ENCODE results near the gene ACVR1. TPM values are rescaled to one million over a fixed set of nuclear protein-coding genes. Genes with fewer than 3 reads are reported as not detected.

ACVR1 gene
- polyA plus RNA-seq, 1 of the 3 experiments (the other 2 are of a cell fraction) = 22.4 TPM

- no peak for TF ChIP-seq USF2 (IDR thresholded peaks at IDR 0.05; ENCODE audit: borderline replicate concordance, low read depth, low read length)
Observed at GRCh38 chr2:157857881-157858280, 18.2 kb downstream of the ACVR1 start (continued).

GRCh38 chr2:157856187-157856515 is 20.0 kb downstream of the ACVR1 start:
- no peaks in the 10 kb centered on the region for H3K27me3 ChIP-seq (ENCODE audit: insufficient read depth)
- CTCF ChIA-PET = interaction anchor here (0.8 to 1.1 kb wide), 2 partner anchors 16 to 18 kb away, joined by 3 read pairs; no protein-coding TSS in a partner anchor
- H4K20me1 ChIP-seq (ENCODE audit: insufficient read depth) = no peaks in the 10 kb centered on the region; the same call in 1 of the 2 replicates
- H3K36me3 ChIP-seq (replicated peaks in 1 of 2; ENCODE audit: control insufficient read depth in 1 of 2, insufficient read depth in 2 of 2, low read length in 1 of 2) = no peaks in the 10 kb centered on the region
- H3K4me3 ChIP-seq (ENCODE audit: low read depth in 2 of 2, low read length in 1 of 2) = no peak overlapping the region
- DNase-seq = no peak
- H3K4me1 ChIP-seq (ENCODE audit: control insufficient read depth in 1 of 2, insufficient read depth in 2 of 2, low read depth in 1 of 2, low read length in 1 of 2) = peaks cover 2 to 16% of the 10 kb centered on the region in 2 experiments; a peak in 2 of 4 replicates
- peak overlapping the region in 1 of 2 experiments; percentile 95; a peak in 2 of 4 replicates for H3K27ac ChIP-seq (ENCODE audit: low read depth in 2 of 2, low read length in 1 of 2)
- TF ChIP-seq ZBTB33 (IDR thresholded peaks at IDR 0.05; ENCODE audit: borderline replicate concordance, low read depth) (no peak), JUND (IDR thresholded peaks at IDR 0.05) (no peak), FOSL2 (IDR thresholded peaks at IDR 0.05; ENCODE audit: borderline replicate concordance, low read depth) (no peak), TEAD4 (IDR thresholded peaks at IDR 0.05; ENCODE audit: borderline replicate concordance, insufficient read depth) (no peak), MAX (IDR thresholded peaks at IDR 0.05; ENCODE audit: low read depth) (no peak), RFX5 (IDR thresholded peaks at IDR 0.05; ENCODE audit: low read length) (no peak), TAF1 (IDR thresholded peaks at IDR 0.05; ENCODE audit: borderline replicate concordance, low read depth, low read length) (no peak), MEF2A (IDR thresholded peaks at IDR 0.05; ENCODE audit: borderline replicate concordance, low read depth) (no peak), CHD2 (IDR thresholded peaks at IDR 0.05; ENCODE audit: low read length, partially characterized antibody) (no peak), IRF3 (IDR thresholded peaks at IDR 0.05; ENCODE audit: low read depth, low read length) (no peak), NFIC (IDR thresholded peaks at IDR 0.05; ENCODE audit: borderline replicate concordance) (no peak), GATA2 (CRISPR knock-in tag; IDR thresholded peaks at IDR 0.05) (no peak)
- H3F3A ChIP-seq (replicated peaks; ENCODE audit: insufficient read depth) = peaks cover 27% of the 10 kb centered on the region
- peak overlapping the region; percentile 59 for H3K9ac ChIP-seq
- H3K79me2 ChIP-seq (ENCODE audit: insufficient read depth) = peaks cover 76% of the 10 kb centered on the region
- no peaks in the 10 kb centered on the region for H3K9me3 ChIP-seq
- H3K4me2 ChIP-seq = peak overlapping the region; percentile 62; the same call in 1 of the 2 replicates
- 7% methylated on average over 2 of the region's 2 CpGs for WGBS (ENCODE audit: low lambda C conversion rate)
- POLR2A ChIA-PET = no interaction called here
- no peaks in the 10 kb centered on the region for H3K9me2 ChIP-seq
- no peak overlapping the region for H2AFZ ChIP-seq (ENCODE audit: low read depth)

All from SK-N-SH (cell line).